ENCODE results near the gene KPTN.

DNA sequence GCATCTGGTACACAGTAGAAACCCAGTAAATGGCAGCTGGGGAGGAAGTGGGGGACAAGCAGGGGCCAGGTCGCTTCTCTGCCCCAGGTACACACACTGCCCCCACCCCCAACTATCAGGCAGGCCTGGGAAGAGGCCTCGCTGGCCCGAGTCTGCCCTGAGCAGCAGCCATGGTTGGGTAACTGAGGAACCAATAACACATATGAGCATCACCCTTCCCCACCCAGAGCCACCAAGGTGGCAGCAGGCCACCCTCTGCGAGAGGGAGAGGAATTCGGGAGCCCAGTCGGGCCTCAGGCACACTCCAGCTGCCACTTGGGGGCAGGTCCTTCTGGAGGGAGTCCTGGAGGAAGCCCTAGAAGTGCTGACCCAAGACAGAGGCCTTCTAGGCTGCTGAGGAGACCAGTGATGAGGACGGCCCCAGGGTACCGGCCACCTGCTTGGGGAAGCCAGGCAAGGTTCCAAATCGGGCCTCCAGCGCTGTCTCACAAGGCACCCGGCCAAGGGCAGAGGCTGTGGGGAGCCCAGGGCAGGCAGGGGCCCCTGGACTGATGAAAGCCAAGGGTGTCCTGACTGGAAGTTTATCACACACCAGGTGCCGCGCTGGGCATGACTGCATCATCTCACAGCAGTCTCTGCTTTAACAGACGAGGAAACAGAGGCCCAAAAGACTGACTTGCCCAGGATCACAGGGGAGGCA is 14.0 kb upstream of the KPTN start:
- TF ChIP-seq POLR2A (IDR thresholded peaks at IDR 0.05): no peak
- TF ChIP-seq, protein P1, sequence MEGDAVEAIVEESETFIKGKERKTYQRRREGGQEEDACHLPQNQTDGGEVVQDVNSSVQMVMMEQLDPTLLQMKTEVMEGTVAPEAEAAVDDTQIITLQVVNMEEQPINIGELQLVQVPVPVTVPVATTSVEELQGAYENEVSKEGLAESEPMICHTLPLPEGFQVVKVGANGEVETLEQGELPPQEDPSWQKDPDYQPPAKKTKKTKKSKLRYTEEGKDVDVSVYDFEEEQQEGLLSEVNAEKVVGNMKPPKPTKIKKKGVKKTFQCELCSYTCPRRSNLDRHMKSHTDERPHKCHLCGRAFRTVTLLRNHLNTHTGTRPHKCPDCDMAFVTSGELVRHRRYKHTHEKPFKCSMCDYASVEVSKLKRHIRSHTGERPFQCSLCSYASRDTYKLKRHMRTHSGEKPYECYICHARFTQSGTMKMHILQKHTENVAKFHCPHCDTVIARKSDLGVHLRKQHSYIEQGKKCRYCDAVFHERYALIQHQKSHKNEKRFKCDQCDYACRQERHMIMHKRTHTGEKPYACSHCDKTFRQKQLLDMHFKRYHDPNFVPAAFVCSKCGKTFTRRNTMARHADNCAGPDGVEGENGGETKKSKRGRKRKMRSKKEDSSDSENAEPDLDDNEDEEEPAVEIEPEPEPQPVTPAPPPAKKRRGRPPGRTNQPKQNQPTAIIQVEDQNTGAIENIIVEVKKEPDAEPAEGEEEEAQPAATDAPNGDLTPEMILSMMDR (IDR thresholded peaks at IDR 0.05): no peak

All from lower leg skin (tissue), 3 donors.